SK-N-SH (cell line): ENCODE data around the gene NUP205.

ENCODE experiments used
- EZH2phosphoT487 ChIP-seq: fragments of 200-600 bp; sonication (generic); IDR thresholded peaks from 2 replicates; pipeline ENCODE4 v1.6.1; 2017; ENCODE audit warnings: low read depth, mixed run types, mild to moderate bottlenecking, antibody characterized with exemption, moderate library complexity, borderline replicate concordance
- GABPA ChIP-seq: IDR thresholded peaks from 2 replicates; pipeline ENCODE4 v1.4.0; 2012; ENCODE audit warnings: low read depth, mild to moderate bottlenecking
- GATA2 ChIP-seq: sonication (generic); formaldehyde crosslinking; IDR thresholded peaks from 2 replicates; pipeline ENCODE4 v1.5.0; 2020; ENCODE audit warnings: mild to moderate bottlenecking, missing genetic modification reagents
- SIN3A ChIP-seq: IDR thresholded peaks from 2 replicates; pipeline ENCODE4 v1.6.1; 2012; ENCODE audit warnings: low read depth, mild to moderate bottlenecking, low read length, moderate library complexity, borderline replicate concordance
- TF ChIP-seq, protein P1 (sequence below): fragments of 200-600 bp; sonication (generic); IDR thresholded peaks from 2 replicates; pipeline ENCODE4 v1.6.1; 2017; ENCODE audit warnings: antibody characterized with exemption, mild to moderate bottlenecking, moderate library complexity
- TF ChIP-seq, protein P2 (sequence below): IDR thresholded peaks from 2 replicates; pipeline ENCODE4 v1.4.0; 2012; ENCODE audit warnings: low read depth
- TF ChIP-seq, protein P3 (sequence below): fragments of 150-350 bp; IDR thresholded peaks from 2 replicates; pipeline ENCODE4 v1.6.1; 2017; ENCODE audit warnings: antibody characterized with exemption, low read length, low read depth, borderline replicate concordance

DNA sequence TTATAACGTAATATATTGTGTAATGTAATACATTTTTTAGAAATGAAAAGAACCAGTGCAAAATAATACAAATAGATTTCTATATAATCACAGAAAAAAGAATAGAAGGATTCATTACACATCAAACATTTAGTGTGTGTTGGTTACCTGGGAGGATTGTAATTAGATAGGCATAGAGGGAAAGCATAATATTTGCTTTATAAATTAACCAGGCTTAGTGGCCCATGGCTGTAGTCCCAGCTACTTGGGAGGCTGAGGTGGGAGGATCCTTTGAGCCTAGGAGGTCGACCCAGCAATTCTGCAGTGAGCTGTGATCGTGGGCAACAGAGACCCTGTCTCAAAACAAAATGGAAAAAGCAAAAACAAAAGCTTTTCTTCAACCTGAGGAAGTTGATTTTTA, 42.9 kb upstream of the NUP205 start:
- TF ChIP-seq, protein P1, sequence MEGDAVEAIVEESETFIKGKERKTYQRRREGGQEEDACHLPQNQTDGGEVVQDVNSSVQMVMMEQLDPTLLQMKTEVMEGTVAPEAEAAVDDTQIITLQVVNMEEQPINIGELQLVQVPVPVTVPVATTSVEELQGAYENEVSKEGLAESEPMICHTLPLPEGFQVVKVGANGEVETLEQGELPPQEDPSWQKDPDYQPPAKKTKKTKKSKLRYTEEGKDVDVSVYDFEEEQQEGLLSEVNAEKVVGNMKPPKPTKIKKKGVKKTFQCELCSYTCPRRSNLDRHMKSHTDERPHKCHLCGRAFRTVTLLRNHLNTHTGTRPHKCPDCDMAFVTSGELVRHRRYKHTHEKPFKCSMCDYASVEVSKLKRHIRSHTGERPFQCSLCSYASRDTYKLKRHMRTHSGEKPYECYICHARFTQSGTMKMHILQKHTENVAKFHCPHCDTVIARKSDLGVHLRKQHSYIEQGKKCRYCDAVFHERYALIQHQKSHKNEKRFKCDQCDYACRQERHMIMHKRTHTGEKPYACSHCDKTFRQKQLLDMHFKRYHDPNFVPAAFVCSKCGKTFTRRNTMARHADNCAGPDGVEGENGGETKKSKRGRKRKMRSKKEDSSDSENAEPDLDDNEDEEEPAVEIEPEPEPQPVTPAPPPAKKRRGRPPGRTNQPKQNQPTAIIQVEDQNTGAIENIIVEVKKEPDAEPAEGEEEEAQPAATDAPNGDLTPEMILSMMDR = no peak
- TF ChIP-seq EZH2phosphoT487 (no peak), GABPA (no peak), GATA2 (CRISPR knock-in tag) (no peak), SIN3A (no peak)
- TF ChIP-seq, protein P2, sequence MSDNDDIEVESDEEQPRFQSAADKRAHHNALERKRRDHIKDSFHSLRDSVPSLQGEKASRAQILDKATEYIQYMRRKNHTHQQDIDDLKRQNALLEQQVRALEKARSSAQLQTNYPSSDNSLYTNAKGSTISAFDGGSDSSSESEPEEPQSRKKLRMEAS = no peak
- TF ChIP-seq, protein P3, sequence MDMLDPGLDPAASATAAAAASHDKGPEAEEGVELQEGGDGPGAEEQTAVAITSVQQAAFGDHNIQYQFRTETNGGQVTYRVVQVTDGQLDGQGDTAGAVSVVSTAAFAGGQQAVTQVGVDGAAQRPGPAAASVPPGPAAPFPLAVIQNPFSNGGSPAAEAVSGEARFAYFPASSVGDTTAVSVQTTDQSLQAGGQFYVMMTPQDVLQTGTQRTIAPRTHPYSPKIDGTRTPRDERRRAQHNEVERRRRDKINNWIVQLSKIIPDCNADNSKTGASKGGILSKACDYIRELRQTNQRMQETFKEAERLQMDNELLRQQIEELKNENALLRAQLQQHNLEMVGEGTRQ = no peak
